GM12892 (cell line): ENCODE data around the gene HS3ST4.

Experiments
- POLR2A ChIP-seq: IDR thresholded peaks from 2 replicates; pipeline ENCODE4 v1.6.1; 2011; ENCODE audit warnings: low read depth, low read length, control low read depth
- POLR2AphosphoS5 ChIP-seq: IDR thresholded peaks from 2 replicates; pipeline ENCODE4 v1.6.1; 2011; ENCODE audit warnings: low read depth, low read length, control low read depth

DNA sequence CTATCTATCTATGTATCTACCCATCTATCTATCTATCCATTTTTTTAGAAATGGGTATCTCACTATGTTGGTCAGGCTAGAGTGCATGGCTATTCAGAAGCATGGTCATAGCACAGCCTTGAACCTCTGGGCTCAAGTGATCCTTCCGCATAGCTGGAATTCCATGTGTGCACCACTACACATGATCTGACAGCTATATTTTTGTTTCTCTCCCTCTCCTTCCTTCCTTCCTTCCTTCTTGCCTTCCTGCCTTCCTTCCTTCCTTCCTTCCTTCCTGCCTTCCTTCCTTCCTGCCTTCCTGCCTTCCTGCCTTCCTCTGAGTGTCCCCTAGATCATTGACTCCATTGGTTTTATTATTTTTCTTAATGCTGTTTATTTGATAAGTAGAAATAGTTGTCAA lies 108.1 kb downstream of the HS3ST4 start:
- TF ChIP-seq POLR2AphosphoS5, result no peak
- TF ChIP-seq POLR2A, result no peak
